Endodermal cell (in vitro differentiated cells): Measurements from ENCODE around the gene DPF3. TPM values are rescaled to one million over a fixed set of nuclear protein-coding genes. Genes with fewer than 3 reads are reported as not detected.

ENCODE experiments used
- DNase-seq: peaks from one replicate; pipeline ENCODE4 v3.0.0-alpha.2; 2017
- H3K27ac ChIP-seq: 2 replicates; pipeline ENCODE4 v1.5.1; 2013; ENCODE audit warnings: mild to moderate bottlenecking, low read depth, low read length, moderate library complexity
- H3K27me3 ChIP-seq: 2 replicates; pipeline ENCODE4 v1.6.1; 2013; ENCODE audit warnings: mild to moderate bottlenecking, low read length, moderate library complexity; ENCODE audit not compliant: insufficient read depth, control insufficient read depth, poor library complexity, severe bottlenecking
- H3K36me3 ChIP-seq: 2 replicates; pipeline ENCODE4 v1.7.0; 2013; ENCODE audit warnings: mild to moderate bottlenecking, low read length, moderate library complexity; ENCODE audit not compliant: control insufficient read depth, insufficient read depth
- H3K4me1 ChIP-seq: one replicate; pipeline ENCODE4 v1.7.0; 2013; ENCODE audit warnings: low read length; ENCODE audit not compliant: control insufficient read depth, insufficient read depth
- H3K4me3 ChIP-seq: 2 replicates; pipeline ENCODE4 v1.5.1; 2013; ENCODE audit warnings: mild to moderate bottlenecking, low read length, moderate library complexity
- H3K9ac ChIP-seq: 2 replicates; pipeline ENCODE4 v1.6.1; 2013; ENCODE audit warnings: mild to moderate bottlenecking, low read length, moderate library complexity; ENCODE audit not compliant: poor library complexity, severe bottlenecking; ENCODE audit errors: extremely low read depth
- H3K9me3 ChIP-seq: 2 replicates; pipeline ENCODE4 v1.6.1; 2013; ENCODE audit warnings: mild to moderate bottlenecking, low read length, moderate library complexity; ENCODE audit not compliant: control insufficient read depth
- H3K27ac Mint-ChIP-seq: 2 replicates; pipeline ENCODE4 v1.8.0; 2020; ENCODE audit warnings: mixed read lengths
- H3K27me3 Mint-ChIP-seq: 2 replicates; pipeline ENCODE4 v1.8.0; 2021; ENCODE audit warnings: mild to moderate bottlenecking, mixed read lengths; ENCODE audit not compliant: insufficient read depth
- H3K36me3 Mint-ChIP-seq: 2 replicates; pipeline ENCODE4 v1.8.0; 2020; ENCODE audit warnings: low read depth, mixed read lengths
- H3K4me1 Mint-ChIP-seq: 2 replicates; pipeline ENCODE4 v1.8.0; 2020; ENCODE audit warnings: mixed read lengths
- H3K4me3 Mint-ChIP-seq: 2 replicates; pipeline ENCODE4 v1.8.0; 2020; ENCODE audit warnings: mild to moderate bottlenecking, moderate library complexity, mixed read lengths
- H3K9me3 Mint-ChIP-seq: 2 replicates; pipeline ENCODE4 v1.8.0; 2020; ENCODE audit warnings: mild to moderate bottlenecking, mixed read lengths
- CTCF ChIP-seq: fragments of 200-600 bp; sonication (generic); conservative IDR thresholded peaks from 2 replicates; pipeline ENCODE4 v1.5.0; 2021; ENCODE audit warnings: antibody characterized with exemption, mild to moderate bottlenecking
- WGBS, 2 experiments: methylation state at CpG; one replicate each; pipeline versions ENCODE4 v1.1.5 to v1.1.7; 2013; ENCODE audit warnings: missing lambda C conversion rate in 2 of 2, mixed read lengths in 1 of 2; ENCODE audit not compliant: insufficient coverage in 1 of 2, insufficient read length in 1 of 2; 5-methylcytosine and 5-hydroxymethylcytosine counted together
- total RNA-seq, 2 donors: library from RNA; stranded (reverse); fragmentation: NEBNext Ultra II Directional in 1 of 2; extraction: Animal tissue kit (Norgen Biotek cat#: 25700) in 1 of 2; gene quantifications; 2 replicates in 1 of 2; 3 replicates in 1 of 2; pipeline ENCODE4 v1.2.1, GENCODE V29; 2021

Gene DPF3
- total RNA-seq, 2 donors from 2014 or later: not detected

GRCh38 chr14:72742118-72742837 lies 151.6 kb downstream of the DPF3 start:
- peak overlapping the region; percentile 22 for H3K27ac ChIP-seq
- WGBS, 2 experiments: 85 to 86% methylated on average over 15 to 27 of the region's 27 CpGs
- no peaks in the 10 kb centered on the region for H3K4me1 ChIP-seq
- no peaks in the 10 kb centered on the region for H3K27me3 Mint-ChIP-seq
- H3K4me3 ChIP-seq: no peak overlapping the region
- peaks cover 2% of the 10 kb centered on the region for H3K9me3 Mint-ChIP-seq
- H3K36me3 Mint-ChIP-seq: no peaks in the 10 kb centered on the region
- no peak overlapping the region for H3K9ac ChIP-seq
- peaks cover 4% of the 10 kb centered on the region for H3K4me1 Mint-ChIP-seq
- H3K9me3 ChIP-seq: no peaks in the 10 kb centered on the region
- DNase-seq: no peak
- H3K27ac Mint-ChIP-seq: no peak overlapping the region
- H3K27me3 ChIP-seq: no peaks in the 10 kb centered on the region
- H3K4me3 Mint-ChIP-seq: no peak overlapping the region
- no peaks in the 10 kb centered on the region for H3K36me3 ChIP-seq
- TF ChIP-seq CTCF: no peak

GRCh38 chr14:72741826-72742117 lies 152.1 kb downstream of the DPF3 start:
- H3K36me3 ChIP-seq: no peaks in the 10 kb centered on the region
- peaks cover 4% of the 10 kb centered on the region for H3K4me1 Mint-ChIP-seq
- TF ChIP-seq CTCF: no peak
- no peaks in the 10 kb centered on the region for H3K36me3 Mint-ChIP-seq
- H3K9ac ChIP-seq: no peak overlapping the region
- no peaks in the 10 kb centered on the region for H3K9me3 ChIP-seq
- H3K27me3 ChIP-seq: no peaks in the 10 kb centered on the region
- no peaks in the 10 kb centered on the region for H3K9me3 Mint-ChIP-seq
- H3K4me3 ChIP-seq: no peak overlapping the region
- WGBS, 2 experiments: 95 to 100% methylated on average over 3 to 8 of the region's 8 CpGs
- no peak overlapping the region for H3K4me3 Mint-ChIP-seq
- H3K27me3 Mint-ChIP-seq: no peaks in the 10 kb centered on the region
- DNase-seq: no peak
- H3K27ac ChIP-seq: no peak overlapping the region
- H3K4me1 ChIP-seq: no peaks in the 10 kb centered on the region
- no peak overlapping the region for H3K27ac Mint-ChIP-seq

GRCh38 chr14:72740966-72741825 lies 152.7 kb downstream of the DPF3 start:
- peaks cover 4% of the 10 kb centered on the region for H3K4me1 Mint-ChIP-seq
- no peak overlapping the region for H3K4me3 ChIP-seq
- 96 to 98% methylated on average over 5 to 9 of the region's 10 CpGs for WGBS, 2 experiments
- no peak for TF ChIP-seq CTCF
- H3K4me3 Mint-ChIP-seq: no peak overlapping the region
- no peaks in the 10 kb centered on the region for H3K9me3 Mint-ChIP-seq
- H3K27ac Mint-ChIP-seq: no peak overlapping the region
- no peak for DNase-seq
- no peaks in the 10 kb centered on the region for H3K4me1 ChIP-seq
- no peaks in the 10 kb centered on the region for H3K9me3 ChIP-seq
- no peaks in the 10 kb centered on the region for H3K27me3 Mint-ChIP-seq
- H3K36me3 Mint-ChIP-seq: no peaks in the 10 kb centered on the region
- H3K36me3 ChIP-seq: no peaks in the 10 kb centered on the region
- no peak overlapping the region for H3K9ac ChIP-seq
- no peaks in the 10 kb centered on the region for H3K27me3 ChIP-seq
- H3K27ac ChIP-seq: no peak overlapping the region
